HCT116 (cell line): ENCODE results near the gene ANO2. TPM values are rescaled to one million over a fixed set of nuclear protein-coding genes. Genes with fewer than 3 reads are reported as not detected.

ENCODE experiments used
- ATAC-seq: fragments of 200-7000 bp; cut with Tn5 transposase; 2 replicates; pipeline ENCODE4 v1.9.1; 2020; ENCODE audit warnings: mild to moderate bottlenecking, moderate library complexity
- BruUV-seq: library from RNA; stranded (reverse); fragments of 400-500 nt; replicated peaks from 2 replicates; lab custom pipeline; 2021; lab: Mats Ljungman, UMichigan
- CTCF ChIA-PET: fragments of 300-600 bp; sonication (Branson Sonifier 250); formaldehyde crosslinking; loops from one replicate; lab custom pipeline; 2021; ENCODE audit warnings: antibody characterized with exemption; lab: Charles Lee
- POLR2A ChIA-PET: fragments of 300-600, 350-600 bp; sonication (Branson Sonifier 250); formaldehyde crosslinking; loops from one replicate; lab custom pipeline; 2021; ENCODE audit warnings: antibody characterized with exemption; lab: Charles Lee
- RAD21 ChIA-PET, 2 experiments: fragments of 300-600 bp; sonication (Branson Sonifier 250); formaldehyde crosslinking; loops; one replicate each; lab custom pipeline; 2023; ENCODE audit warnings: low total read pairs in 2 of 2; ENCODE audit not compliant: uncharacterized antibody in 2 of 2, unreplicated experiment in 2 of 2, low non-redundant PET in 1 of 2; lab: Charles Lee
- DNase-seq: peaks from one replicate; pipeline ENCODE4 v3.0.0-alpha.2; 2010; ENCODE audit warnings: low read depth, low spot score
- H2AFZ ChIP-seq: fragments of 200-600 bp; shearing (Covaris generic), sonication (generic); 2 replicates; pipeline ENCODE4 v1.6.1; 2017; ENCODE audit warnings: low read depth, mixed run types, mixed read lengths, antibody characterized with exemption, low read length; ENCODE audit not compliant: poor library complexity, severe bottlenecking
- H3K27ac ChIP-seq: 2 replicates; pipeline ENCODE4 v1.5.1; 2012; ENCODE audit warnings: low read depth, low read length
- H3K27me3 ChIP-seq: fragments of 200-600 bp; sonication (generic); 2 replicates; pipeline ENCODE4 v1.6.1; 2016; ENCODE audit warnings: mixed run types, low read length, mixed read lengths; ENCODE audit not compliant: insufficient read depth
- H3K36me3 ChIP-seq, 2 experiments: fragments of 200-500 bp in 1 of 2; fragments of 200-600 bp in 1 of 2; sonication (Bioruptor generic) in 1 of 2; sonication (generic) in 1 of 2; 2 replicates each; pipeline versions ENCODE4 v1.5.1 to v1.6.1; 2014 to 2016; ENCODE audit warnings: low read length in 2 of 2, inconsistent platforms in 1 of 2, mixed read lengths in 1 of 2, mixed run types in 1 of 2; ENCODE audit not compliant: insufficient read depth in 2 of 2, control insufficient read depth in 1 of 2
- H3K4me1 ChIP-seq, 2 experiments: fragments of 200-600 bp in 1 of 2; sonication (generic) in 1 of 2; 2 replicates each; pipeline versions ENCODE4 v1.5.1 to v1.6.1; 2012 to 2017; ENCODE audit warnings: low read length in 2 of 2, inconsistent platforms in 1 of 2, mild to moderate bottlenecking in 1 of 2, mixed read lengths in 1 of 2, mixed run types in 1 of 2, moderate library complexity in 1 of 2; ENCODE audit not compliant: insufficient read depth in 2 of 2, control insufficient read depth in 1 of 2
- H3K4me2 ChIP-seq: fragments of 200-600 bp; sonication (generic); 2 replicates; pipeline ENCODE4 v1.6.1; 2017; ENCODE audit warnings: mixed run types, low read length, mixed read lengths
- H3K4me3 ChIP-seq, 2 experiments: fragments of 200-600 bp in 1 of 2; sonication (generic) in 1 of 2; replicated peaks in 1 of 2; 2 replicates each; pipeline ENCODE4 v1.5.1; 2011 to 2016; ENCODE audit warnings: low read length in 2 of 2, control low read depth in 1 of 2, low read depth in 1 of 2, mild to moderate bottlenecking in 1 of 2, mixed read lengths in 1 of 2, mixed run types in 1 of 2
- H3K79me2 ChIP-seq: fragments of 200-600 bp; sonication (generic); 2 replicates; pipeline ENCODE4 v1.6.1; 2017; ENCODE audit warnings: mild to moderate bottlenecking, mixed run types, low read length, moderate library complexity, mixed read lengths; ENCODE audit not compliant: insufficient read depth
- H3K9ac ChIP-seq: fragments of 200-600 bp; sonication (generic); 2 replicates; pipeline ENCODE4 v1.6.1; 2016; ENCODE audit warnings: low read length, mixed read lengths
- H3K9me2 ChIP-seq: fragments of 200-600 bp; sonication (generic), shearing (Covaris generic); 2 replicates; pipeline ENCODE4 v1.6.1; 2017; ENCODE audit warnings: mixed run types, mild to moderate bottlenecking, moderate library complexity; ENCODE audit not compliant: insufficient read depth
- H3K9me3 ChIP-seq, 2 experiments: fragments of 200-500 bp in 1 of 2; fragments of 200-600 bp in 1 of 2; sonication (Bioruptor generic) in 1 of 2; sonication (generic) in 1 of 2; 2 replicates each; pipeline ENCODE4 v1.6.1; 2014 to 2017; ENCODE audit warnings: low read length in 2 of 2, mixed read lengths in 2 of 2, inconsistent platforms in 1 of 2, low read depth in 1 of 2, mild to moderate bottlenecking in 1 of 2, mixed run types in 1 of 2, moderate library complexity in 1 of 2; ENCODE audit not compliant: control insufficient read depth in 1 of 2, insufficient read depth in 1 of 2
- H4K20me1 ChIP-seq: fragments of 200-600 bp; sonication (generic), shearing (Covaris generic); 2 replicates; pipeline ENCODE4 v1.6.1; 2017; ENCODE audit warnings: mixed run types, mild to moderate bottlenecking, moderate library complexity; ENCODE audit not compliant: insufficient read depth
- CBX3 ChIP-seq: IDR thresholded peaks from 2 replicates; pipeline ENCODE4 v1.6.1; 2012; ENCODE audit warnings: low read depth
- CEBPB ChIP-seq: IDR thresholded peaks from 2 replicates; pipeline ENCODE4 v1.6.1; 2012; ENCODE audit warnings: low read depth
- EGR1 ChIP-seq: IDR thresholded peaks from 2 replicates; pipeline ENCODE4 v1.6.1; 2012; ENCODE audit warnings: low read depth
- ELF1 ChIP-seq: IDR thresholded peaks from 2 replicates; pipeline ENCODE4 v1.6.1; 2012; ENCODE audit warnings: low read depth, borderline replicate concordance
- EZH2 ChIP-seq: fragments of 200-600 bp; sonication (generic); IDR thresholded peaks from 2 replicates; pipeline ENCODE4 v1.6.1; 2017; ENCODE audit warnings: antibody characterized with exemption, mixed run types
- FOSL1 ChIP-seq: IDR thresholded peaks from 2 replicates; pipeline ENCODE4 v1.6.1; 2012; ENCODE audit warnings: low read depth
- MAX ChIP-seq: IDR thresholded peaks from 2 replicates; pipeline ENCODE4 v1.6.1; 2012
- POLR2A ChIP-seq: IDR thresholded peaks from 2 replicates; pipeline ENCODE4 v1.7.0; 2011; ENCODE audit warnings: borderline replicate concordance; ENCODE audit not compliant: insufficient read depth, insufficient read length; ENCODE audit errors: extremely low read depth
- POLR2AphosphoS5 ChIP-seq: IDR thresholded peaks from 2 replicates; pipeline ENCODE4 v1.6.1; 2011; ENCODE audit warnings: mild to moderate bottlenecking, low read depth, low read length, moderate library complexity
- RAD21 ChIP-seq: IDR thresholded peaks from 2 replicates; pipeline ENCODE4 v1.6.1; 2012; ENCODE audit warnings: low read depth, mild to moderate bottlenecking
- REST ChIP-seq: IDR thresholded peaks from 2 replicates; pipeline ENCODE4 v1.6.1; 2012; ENCODE audit warnings: low read depth
- SIN3A ChIP-seq: IDR thresholded peaks from 2 replicates; pipeline ENCODE4 v1.6.1; 2012; ENCODE audit warnings: low read depth
- SP1 ChIP-seq: IDR thresholded peaks from 2 replicates; pipeline ENCODE4 v1.6.1; 2012; ENCODE audit warnings: low read depth
- SRF ChIP-seq: IDR thresholded peaks from 2 replicates; pipeline ENCODE4 v1.6.1; 2012; ENCODE audit warnings: low read depth
- TCF7L2 ChIP-seq: IDR thresholded peaks from 2 replicates; pipeline ENCODE4 v1.7.0; 2011; ENCODE audit warnings: borderline replicate concordance, inconsistent platforms; ENCODE audit not compliant: insufficient read depth, insufficient read length; ENCODE audit errors: extremely low read depth
- intact Hi-C: fragments of 100-400 bp; cut with micrococcal nuclease; formaldehyde crosslinking; loops from 2 replicates; pipeline ENCODE4 v1.10.0; 2022
- total RNA-seq: library from RNA; stranded (reverse); gene quantifications from one replicate; pipeline ENCODE4 v1.2.1, GENCODE V29; 2021; ENCODE audit not compliant: unreplicated experiment
- TF ChIP-seq, protein P1 (sequence below), 3 experiments: fragments of 200-600 bp in 1 of 3; sonication (generic) in 1 of 3; IDR thresholded peaks in 2 of 3; conservative IDR thresholded peaks in 1 of 3; 2 replicates each; pipeline ENCODE4 v1.5.1; 2012 to 2017; ENCODE audit warnings: low read depth in 2 of 3, low read length in 2 of 3, antibody characterized with exemption in 1 of 3, borderline replicate concordance in 1 of 3, control low read depth in 1 of 3, mild to moderate bottlenecking in 1 of 3, mixed read lengths in 1 of 3, mixed run types in 1 of 3, moderate library complexity in 1 of 3; ENCODE audit not compliant: insufficient read depth in 1 of 3

The ANO2 gene
- total RNA-seq, 1 experiment from 2014 or later, result not detected

DNA sequence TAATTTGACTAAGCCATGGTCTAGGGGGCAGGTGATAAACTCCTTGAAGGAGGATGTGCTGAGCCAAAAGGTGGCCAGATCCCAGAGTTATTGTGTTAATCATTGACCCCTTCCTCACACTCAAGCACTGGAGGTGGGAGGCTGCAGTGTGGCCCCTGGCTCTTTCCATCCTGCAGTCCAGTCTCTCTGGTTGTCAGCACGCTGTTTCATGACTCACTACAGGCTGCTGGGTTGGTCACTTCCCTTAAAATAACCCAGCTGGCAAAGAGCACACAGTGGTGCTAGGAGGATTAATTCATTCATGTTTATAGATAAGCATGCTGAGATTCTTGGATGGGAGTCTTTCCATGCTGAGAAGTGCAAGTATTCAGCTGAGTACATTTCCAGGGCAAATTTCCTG, 228.9 kb downstream of the ANO2 start:
- H3K79me2 ChIP-seq, result no peaks in the 10 kb centered on the region
- H2AFZ ChIP-seq, result no peak overlapping the region
- POLR2A ChIA-PET, result no interaction called here
- H3K4me2 ChIP-seq, result no peak overlapping the region
- no peaks in the 10 kb centered on the region for H4K20me1 ChIP-seq
- H3K9ac ChIP-seq, result no peak overlapping the region
- TF ChIP-seq SIN3A (no peak), RAD21 (no peak), ELF1 (no peak), TCF7L2 (no peak), CBX3 (no peak), SRF (no peak), REST (no peak), EGR1 (no peak), EZH2 (no peak), FOSL1 (no peak), SP1 (no peak), MAX (no peak), CEBPB (no peak), POLR2A (no peak), POLR2AphosphoS5 (no peak)
- TF ChIP-seq, protein P1, sequence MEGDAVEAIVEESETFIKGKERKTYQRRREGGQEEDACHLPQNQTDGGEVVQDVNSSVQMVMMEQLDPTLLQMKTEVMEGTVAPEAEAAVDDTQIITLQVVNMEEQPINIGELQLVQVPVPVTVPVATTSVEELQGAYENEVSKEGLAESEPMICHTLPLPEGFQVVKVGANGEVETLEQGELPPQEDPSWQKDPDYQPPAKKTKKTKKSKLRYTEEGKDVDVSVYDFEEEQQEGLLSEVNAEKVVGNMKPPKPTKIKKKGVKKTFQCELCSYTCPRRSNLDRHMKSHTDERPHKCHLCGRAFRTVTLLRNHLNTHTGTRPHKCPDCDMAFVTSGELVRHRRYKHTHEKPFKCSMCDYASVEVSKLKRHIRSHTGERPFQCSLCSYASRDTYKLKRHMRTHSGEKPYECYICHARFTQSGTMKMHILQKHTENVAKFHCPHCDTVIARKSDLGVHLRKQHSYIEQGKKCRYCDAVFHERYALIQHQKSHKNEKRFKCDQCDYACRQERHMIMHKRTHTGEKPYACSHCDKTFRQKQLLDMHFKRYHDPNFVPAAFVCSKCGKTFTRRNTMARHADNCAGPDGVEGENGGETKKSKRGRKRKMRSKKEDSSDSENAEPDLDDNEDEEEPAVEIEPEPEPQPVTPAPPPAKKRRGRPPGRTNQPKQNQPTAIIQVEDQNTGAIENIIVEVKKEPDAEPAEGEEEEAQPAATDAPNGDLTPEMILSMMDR (IDR thresholded peaks at IDR 0.05 in 2 of 3, conservative IDR thresholded peaks at IDR 0.05 in 1 of 3; ENCODE audit: borderline replicate concordance in 1 of 3, insufficient read depth in 1 of 3, low read depth in 2 of 3, low read length in 2 of 3), result no peak
- no peaks in the 10 kb centered on the region for H3K4me1 ChIP-seq
- peaks cover 44% of the 10 kb centered on the region for H3K27me3 ChIP-seq
- no peaks in the 10 kb centered on the region for H3K9me2 ChIP-seq
- ATAC-seq (no peak), DNase-seq (no peak)
- intact Hi-C loops, result no loop called here
- RAD21 ChIA-PET, result no interaction called here
- BruUV-seq, result no TSS peak
- no peak overlapping the region for H3K27ac ChIP-seq
- no peaks in the 10 kb centered on the region for H3K36me3 ChIP-seq
- H3K9me3 ChIP-seq, result no peaks in the 10 kb centered on the region
- H3K4me3 ChIP-seq, result no peak overlapping the region
- CTCF ChIA-PET, result no interaction called here
